Uterus (tissue), 4 donors: Measurements from ENCODE around the gene PCYT1B. TPM values are rescaled to one million over a fixed set of nuclear protein-coding genes. Genes with fewer than 3 reads are reported as not detected.

Experiments
- DNase-seq, 2 donors: peaks; one replicate each; pipeline ENCODE4 v3.0.0-alpha.2; 2019 to 2020
- H3K27ac ChIP-seq, 2 donors: fragments of 200-600 bp; sonication (generic); 1 replicate in 1 of 2; 2 replicates in 1 of 2; pipeline ENCODE4 v1.5.1; 2016 to 2018
- H3K27me3 ChIP-seq, 2 donors: fragments of 200-600 bp; sonication (generic); one replicate each; pipeline ENCODE4 v1.5.1; 2018 to 2019; ENCODE audit warnings: control low read depth in 1 of 2
- H3K36me3 ChIP-seq, 2 donors: fragments of 200-600 bp; sonication (generic); one replicate each; pipeline ENCODE4 v1.5.1; 2019; ENCODE audit warnings: control low read depth in 1 of 2
- H3K4me1 ChIP-seq, 2 donors: fragments of 200-600 bp; sonication (generic); one replicate each; pipeline ENCODE4 v1.5.1; 2018 to 2019; ENCODE audit warnings: control low read depth in 1 of 2
- H3K4me3 ChIP-seq, 2 donors: fragments of 200-600 bp; sonication (generic); 1 replicate in 1 of 2; 2 replicates in 1 of 2; pipeline ENCODE4 v1.5.1; 2018 to 2019; ENCODE audit warnings: mild to moderate bottlenecking in 1 of 2
- H3K9me3 ChIP-seq, 2 donors: fragments of 200-600 bp; sonication (generic); one replicate each; pipeline ENCODE4 v1.5.1; 2019; ENCODE audit warnings: control low read depth in 1 of 2
- CTCF ChIP-seq, 4 experiments: fragments of 200-600 bp in 2 of 4; fragments of 450-650 bp in 2 of 4; sonication (generic) in 2 of 4; IDR thresholded peaks; one replicate each; pipeline ENCODE4 v1.5.1; 2016 to 2019; ENCODE audit warnings: antibody characterized with exemption in 4 of 4, mild to moderate bottlenecking in 2 of 4, moderate library complexity in 1 of 4
- POLR2A ChIP-seq, 2 donors: fragments of 450-650 bp; IDR thresholded peaks; one replicate each; pipeline ENCODE4 v1.6.1; 2016; ENCODE audit warnings: antibody characterized with exemption in 2 of 2, mild to moderate bottlenecking in 1 of 2, moderate library complexity in 1 of 2
- intact Hi-C: fragments of 100-400 bp; cut with DNase I; formaldehyde crosslinking; loops from one replicate; pipeline ENCODE4 v1.15.1; 2023; ENCODE audit warnings: low total_unique reads
- total RNA-seq, 4 donors: library from RNA; depleted of rRNA in 3 of 4; stranded (reverse); fragments of >200 nt in 3 of 4; gene quantifications; one replicate each; pipeline versions ENCODE4 v1.1.0 to v1.2.4, GENCODE V29; 2014 to 2023
- donor health status: DM: yes; HTN: yes; CAD: no.

PCYT1B gene
- total RNA-seq, 4 donors from 2014 or later: 2.0 to 7.8 TPM; not detected in 2

DNA sequence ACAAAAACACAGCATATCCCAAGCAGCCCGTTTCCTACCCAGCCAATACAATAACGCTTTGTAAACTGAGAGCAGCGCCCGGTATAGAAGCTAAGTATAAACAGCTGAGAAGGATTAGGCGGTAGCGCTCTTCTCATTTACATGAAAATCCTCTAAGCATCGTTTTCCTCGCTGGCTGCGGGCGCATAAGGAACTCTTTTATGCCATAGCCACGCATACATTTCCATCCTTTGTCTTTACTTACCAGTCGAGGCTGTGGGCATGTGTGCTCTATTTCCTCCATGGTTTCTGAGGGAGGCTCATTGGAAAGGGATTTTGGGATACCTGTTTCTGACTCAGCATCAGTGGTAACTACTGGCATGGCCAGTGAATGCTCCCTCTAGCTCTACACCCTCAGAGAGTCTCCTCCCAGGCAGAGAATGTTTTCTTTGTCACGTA is 383 bp downstream of the PCYT1B start:
- TF ChIP-seq CTCF (IDR thresholded peaks at IDR 0.05) (no peak), POLR2A (IDR thresholded peaks at IDR 0.05) (no peak)
- Histone ChIP-seq H3K27me3 (no peaks in the 10 kb centered on the region), H3K9me3 (no peaks in the 10 kb centered on the region), H3K4me1 (no peaks in the 10 kb centered on the region), H3K36me3 (no peaks in the 10 kb centered on the region), H3K27ac (peak overlapping the region in 1 of 2 donors; percentile 46), H3K4me3 (peak overlapping the region; percentile 5 to 33)
- intact Hi-C loops: no loop called here
- no peak for DNase-seq

GRCh38 chrX:24646006-24646405 is 1.1 kb downstream of the PCYT1B start:
- H3K27ac ChIP-seq: no peak overlapping the region
- intact Hi-C loops: no loop called here
- H3K4me3 ChIP-seq: peak overlapping the region; percentile 5 to 33

GRCh38 chrX:24643116-24643515 is 4.0 kb downstream of the PCYT1B start:
- TF ChIP-seq POLR2A (IDR thresholded peaks at IDR 0.05) (no peak), CTCF (IDR thresholded peaks at IDR 0.05) (no peak)
- no peak for DNase-seq
- no peak overlapping the region for H3K27ac ChIP-seq
- H3K27me3 ChIP-seq: no peaks in the 10 kb centered on the region
- H3K4me3 ChIP-seq: no peak overlapping the region
- no peaks in the 10 kb centered on the region for H3K4me1 ChIP-seq
- intact Hi-C loops: no loop called here
- H3K9me3 ChIP-seq: no peaks in the 10 kb centered on the region
- H3K36me3 ChIP-seq: no peaks in the 10 kb centered on the region

More at GRCh38 chrX:24646006-24646405, 1.1 kb downstream of the PCYT1B start:
- no peak for DNase-seq
- no peaks in the 10 kb centered on the region for H3K4me1 ChIP-seq
- H3K36me3 ChIP-seq: no peaks in the 10 kb centered on the region
- H3K9me3 ChIP-seq: no peaks in the 10 kb centered on the region
- TF ChIP-seq CTCF (IDR thresholded peaks at IDR 0.05): no peak
- no peak for TF ChIP-seq POLR2A (IDR thresholded peaks at IDR 0.05)
- no peaks in the 10 kb centered on the region for H3K27me3 ChIP-seq

DNA sequence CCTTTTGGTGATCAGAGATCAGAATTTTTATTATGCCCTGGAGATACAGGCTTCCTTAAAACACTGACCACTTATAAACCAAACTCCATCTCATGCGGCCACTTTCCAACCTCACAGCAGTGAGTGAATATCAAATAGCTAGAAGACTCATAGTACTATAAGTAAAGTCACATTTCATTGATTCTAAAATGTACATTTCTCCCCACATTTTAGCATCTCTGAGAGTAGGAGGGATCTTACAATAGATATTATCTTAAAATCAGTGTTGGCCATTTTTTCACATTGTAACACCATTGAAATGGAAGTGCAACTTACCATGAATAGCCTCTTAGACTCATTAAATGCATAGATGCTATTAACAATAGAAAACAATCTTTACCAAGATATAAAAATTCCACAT is 17.4 kb downstream of the PCYT1B start:
- TF ChIP-seq POLR2A (IDR thresholded peaks at IDR 0.05) (no peak), CTCF (IDR thresholded peaks at IDR 0.05) (no peak)
- DNase-seq: no peak
- intact Hi-C loops: no loop called here

DNA sequence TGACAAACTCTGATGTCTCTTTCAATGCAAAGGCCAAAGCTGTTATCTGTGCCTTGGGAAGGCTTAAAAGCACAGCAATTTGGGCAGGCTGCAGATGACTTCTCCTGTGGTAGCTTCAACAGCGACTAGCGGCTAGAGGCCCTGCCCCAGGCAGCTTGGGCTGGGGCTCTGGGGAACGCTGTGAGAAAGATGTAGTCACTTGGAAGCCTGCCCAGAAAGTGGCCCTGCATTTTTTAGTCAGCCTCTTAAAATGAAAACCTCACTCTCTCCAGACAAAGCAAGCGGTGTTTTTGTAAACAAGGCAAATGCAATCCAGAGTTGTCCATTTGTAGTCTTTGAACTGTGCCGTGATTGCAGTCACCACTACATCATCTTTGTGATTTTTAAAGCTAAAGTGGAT is 27.5 kb downstream of the PCYT1B start:
- H3K27me3 ChIP-seq: no peaks in the 10 kb centered on the region
- no peaks in the 10 kb centered on the region for H3K36me3 ChIP-seq
- H3K9me3 ChIP-seq: no peaks in the 10 kb centered on the region
- H3K4me1 ChIP-seq: no peaks in the 10 kb centered on the region
- intact Hi-C loops: no loop called here
- TF ChIP-seq POLR2A (IDR thresholded peaks at IDR 0.05): no peak
- TF ChIP-seq CTCF (IDR thresholded peaks at IDR 0.05): no peak
- DNase-seq: no peak
- H3K4me3 ChIP-seq: no peak overlapping the region
- no peak overlapping the region for H3K27ac ChIP-seq

More for the DNA sequence above, 17.4 kb downstream of the PCYT1B start:
- Histone ChIP-seq H3K27ac (no peak overlapping the region), H3K36me3 (no peaks in the 10 kb centered on the region), H3K27me3 (no peaks in the 10 kb centered on the region), H3K9me3 (no peaks in the 10 kb centered on the region), H3K4me1 (no peaks in the 10 kb centered on the region), H3K4me3 (no peak overlapping the region)
